ENCODE data around the gene SCARB1. TPM values are rescaled to one million over a fixed set of nuclear protein-coding genes. Genes with fewer than 3 reads are reported as not detected.

The SCARB1 gene
- total RNA-seq, 2 experiments from 2014 or later: 32.5 to 32.6 TPM

DNA sequence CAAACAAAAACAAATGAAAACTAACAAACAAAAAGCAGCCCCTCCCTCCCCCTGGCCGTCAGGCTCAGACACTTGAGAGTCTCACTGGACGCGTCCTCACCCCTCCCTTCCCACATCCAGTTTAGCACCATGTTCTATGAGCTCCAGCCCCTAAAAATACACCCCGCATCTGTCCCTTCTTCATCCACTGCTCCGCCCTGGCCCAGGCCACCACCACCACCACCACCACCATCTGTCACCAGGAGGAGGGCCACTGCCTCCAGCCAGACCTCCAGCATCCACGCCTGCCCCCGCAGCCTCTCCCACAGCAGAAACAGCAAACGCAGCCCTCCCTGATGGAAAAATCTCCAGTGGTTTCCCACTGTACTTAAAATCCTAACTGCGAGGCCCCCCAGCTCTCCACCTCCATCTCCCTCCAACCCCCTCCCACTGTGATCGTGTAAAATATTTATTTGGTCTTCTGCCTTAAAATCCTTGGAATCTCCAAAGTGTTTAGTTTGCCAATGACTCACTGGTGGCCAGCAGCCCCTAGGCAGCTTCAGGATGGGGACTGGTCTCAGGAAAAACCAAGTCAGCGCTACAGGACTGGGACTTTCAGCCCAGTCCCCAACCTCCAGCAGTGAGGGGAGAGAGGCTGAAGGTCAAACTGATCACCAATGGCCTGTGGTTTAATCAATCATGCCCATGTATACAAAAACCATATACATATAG is 95.1 kb downstream of the SCARB1 start:
- POLR2A ChIA-PET: no interaction called here
- CTCF ChIA-PET: interaction anchor here (0.7 to 1.5 kb wide), 4 partner anchors 128 to 204 kb away, joined by 3 to 4 read pairs (median 3); no protein-coding TSS in a partner anchor

DNA sequence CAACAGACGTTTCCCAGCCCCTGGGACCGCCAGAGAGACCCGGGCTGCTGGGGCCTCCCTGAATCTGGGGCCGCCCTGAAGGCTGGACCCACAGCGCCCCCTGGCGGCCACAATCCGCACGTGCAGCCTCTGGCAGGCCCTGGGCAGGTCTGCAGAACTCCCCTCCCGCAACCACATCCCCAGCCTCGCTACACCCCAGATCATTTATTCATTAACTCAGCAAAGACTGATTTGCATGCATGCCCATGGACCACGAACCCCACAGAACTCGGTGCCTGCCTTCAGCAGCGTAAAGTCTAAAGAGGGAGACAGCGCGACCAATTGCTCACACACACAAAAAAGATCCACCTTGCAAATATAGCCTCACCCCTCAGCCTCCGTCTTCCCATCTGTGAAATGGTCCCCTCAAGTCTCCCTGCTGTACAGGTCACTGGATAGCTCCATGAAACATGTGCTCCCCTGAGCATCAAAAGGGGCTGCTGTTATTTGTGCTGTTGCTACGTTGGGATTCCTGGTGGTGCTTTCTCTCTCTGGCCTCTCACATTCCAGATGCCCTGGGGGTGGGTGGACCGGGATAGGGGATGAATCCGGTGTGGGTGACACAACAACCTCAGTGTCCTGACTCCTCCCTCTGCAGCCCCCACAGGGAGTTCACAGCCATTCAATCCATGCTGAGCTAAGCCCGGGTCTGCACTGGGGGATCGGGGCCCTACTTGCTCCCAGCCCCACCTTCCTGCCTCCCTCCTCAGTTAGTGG is 96.4 kb downstream of the SCARB1 start:
- ChIA-PET CTCF (interaction anchor here (1.4 to 1.5 kb wide), 2 partner anchors 198 to 368 kb away, joined by 4 read pairs; no protein-coding TSS in a partner anchor), POLR2A (no interaction called here)

DNA sequence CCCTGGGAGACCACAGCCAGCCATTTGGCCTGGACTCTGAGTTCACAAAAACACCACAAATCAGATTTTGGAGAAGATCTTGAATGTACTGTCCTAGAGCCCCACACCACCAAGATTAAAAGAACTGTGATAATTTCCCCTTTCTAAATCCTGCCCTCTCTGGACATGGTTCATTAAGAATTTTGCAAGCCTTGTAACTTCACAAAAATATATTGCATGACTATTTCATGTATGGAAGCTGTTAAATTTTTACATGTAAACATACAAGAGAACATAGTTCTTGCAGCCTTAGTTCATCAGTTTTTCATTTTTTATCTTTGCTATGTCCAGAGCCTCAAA is 97.0 kb downstream of the SCARB1 start:
- CTCF ChIA-PET: interaction anchor here (1.0 to 1.4 kb wide), 2 partner anchors 368 to 727 kb away, joined by 3 to 4 read pairs; no protein-coding TSS in a partner anchor
- POLR2A ChIA-PET: no interaction called here

DNA sequence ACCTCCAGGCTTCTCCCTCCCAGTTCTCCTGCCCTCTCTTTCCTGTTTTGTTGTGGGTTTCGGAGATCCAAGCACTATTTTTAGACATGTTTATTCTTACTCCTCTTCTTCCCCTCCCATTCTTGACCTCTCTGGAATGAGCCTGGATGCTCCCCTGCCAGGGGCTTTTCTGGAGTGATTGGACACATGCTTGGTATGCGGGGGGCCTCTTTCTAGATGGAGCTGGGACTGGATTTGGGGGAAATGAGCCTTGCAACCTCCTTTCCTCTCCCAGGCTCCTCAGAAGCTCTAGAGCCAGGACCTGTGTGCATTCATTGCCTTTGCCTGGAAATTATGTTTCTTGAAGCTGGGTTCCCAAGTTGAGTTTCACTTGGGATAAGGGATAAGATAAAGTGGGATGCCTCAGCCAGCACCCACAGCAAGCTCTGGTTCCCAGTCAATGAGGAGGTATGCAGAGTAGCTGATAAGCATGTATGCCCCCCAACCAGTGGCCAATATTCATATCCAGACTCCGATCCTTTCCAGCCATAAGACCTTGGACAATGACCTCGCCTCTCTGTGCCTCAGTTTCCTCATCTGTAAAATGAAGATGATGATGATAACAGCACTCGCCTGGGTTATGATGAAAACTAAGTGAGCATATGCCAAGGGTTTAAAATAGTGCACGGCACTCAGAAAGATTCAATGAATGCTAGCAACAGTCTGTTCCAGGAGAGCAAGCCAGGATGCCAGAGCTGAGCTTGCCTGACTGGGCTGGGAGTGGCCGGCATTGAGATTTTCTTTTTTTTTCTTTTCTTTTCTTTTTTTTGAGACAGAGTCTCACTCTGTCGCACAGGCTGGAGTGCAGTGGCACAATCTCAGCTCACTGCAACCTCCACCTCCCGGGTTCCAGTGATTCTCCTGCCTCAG is 97.8 kb downstream of the SCARB1 start:
- POLR2A ChIA-PET: no interaction called here
- CTCF ChIA-PET: interaction anchor here (1.0 to 2.3 kb wide), 4 partner anchors 10 to 727 kb away, joined by 3 to 9 read pairs (median 4); no protein-coding TSS in a partner anchor

DNA sequence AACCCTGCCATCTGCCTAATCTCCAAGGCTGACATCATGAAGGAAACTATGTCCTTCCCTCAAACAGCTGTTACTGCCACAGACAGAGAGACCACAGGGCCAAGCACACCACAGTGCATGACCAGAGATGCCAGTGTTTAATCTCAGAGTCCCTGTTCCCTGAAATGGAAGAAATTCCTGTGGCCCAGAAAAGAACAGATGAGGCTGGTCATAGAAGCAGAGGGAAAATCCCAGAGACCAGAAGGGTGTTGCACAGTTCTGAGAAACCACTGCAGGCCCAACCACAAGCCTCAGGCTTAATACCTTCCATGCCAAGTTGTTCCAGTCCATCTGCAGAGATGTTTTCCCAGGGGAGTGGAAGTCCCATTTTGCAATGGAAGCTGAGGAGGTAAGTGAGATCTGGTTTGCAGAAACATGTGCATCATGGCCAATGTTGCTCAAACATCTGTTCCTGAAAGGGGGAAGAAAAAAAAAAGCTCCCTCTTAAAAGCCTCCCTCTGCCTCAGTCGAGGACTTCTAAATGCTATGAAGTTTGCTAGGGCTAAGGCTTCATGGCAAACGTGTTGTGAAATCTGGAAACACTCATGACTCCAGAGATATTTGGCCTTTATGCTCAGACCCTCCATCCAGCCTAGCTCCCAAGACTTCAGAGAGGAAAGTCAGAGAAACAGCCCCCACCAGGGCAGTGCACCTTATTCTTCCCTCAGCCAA is 98.6 kb downstream of the SCARB1 start:
- ChIA-PET CTCF (interaction anchor here (0.7 to 2.3 kb wide), 4 partner anchors 9 to 728 kb away, joined by 3 to 9 read pairs (median 4); no protein-coding TSS in a partner anchor), POLR2A (no interaction called here)

DNA sequence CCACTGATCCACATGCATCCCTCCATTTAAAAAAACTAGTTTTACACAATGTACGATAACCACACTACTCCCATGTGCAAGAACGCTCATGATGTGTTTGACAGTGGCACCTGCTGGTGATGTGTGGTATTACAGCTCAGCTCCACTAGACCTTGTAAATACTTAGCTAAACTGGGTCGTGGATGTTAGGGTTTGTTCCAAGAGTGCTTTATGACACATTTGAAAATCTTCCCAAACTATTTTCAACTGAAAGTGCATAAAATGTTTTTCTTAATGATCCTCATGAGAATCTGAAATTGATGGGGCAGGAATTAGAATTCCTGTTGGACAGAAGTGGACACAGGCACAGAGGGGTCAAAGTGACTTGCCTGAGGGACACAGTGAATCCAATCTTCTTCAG is 99.2 kb downstream of the SCARB1 start:
- POLR2A ChIA-PET: no interaction called here

DNA sequence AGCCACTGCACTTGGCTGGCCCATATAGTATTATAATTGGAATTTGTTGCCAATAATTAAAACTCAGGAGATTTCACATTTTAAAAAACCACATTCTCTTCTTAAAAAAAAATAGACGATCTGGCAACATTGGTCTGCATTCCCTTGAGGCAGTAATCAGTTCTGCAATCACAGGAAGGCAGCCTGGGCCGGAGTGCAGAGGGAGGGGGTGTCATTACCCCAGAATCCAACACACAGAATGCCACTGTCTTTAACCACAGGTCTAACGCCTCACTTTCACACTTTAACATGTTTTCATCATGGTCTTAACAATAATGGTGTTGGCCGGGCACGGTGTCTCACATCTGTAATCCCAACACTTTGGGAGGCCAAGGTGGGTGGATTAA is 100.1 kb downstream of the SCARB1 start:
- CTCF ChIA-PET: interaction anchor here (1.9 to 2.3 kb wide), 2 partner anchors 8 to 21 kb away, joined by 4 to 9 read pairs; no protein-coding TSS in a partner anchor
- POLR2A ChIA-PET: no interaction called here

More for the DNA sequence above, 99.2 kb downstream of the SCARB1 start:
- CTCF ChIA-PET: interaction anchor here (0.7 to 2.3 kb wide), 4 partner anchors 9 to 727 kb away, joined by 3 to 9 read pairs (median 4); no protein-coding TSS in a partner anchor

DNA sequence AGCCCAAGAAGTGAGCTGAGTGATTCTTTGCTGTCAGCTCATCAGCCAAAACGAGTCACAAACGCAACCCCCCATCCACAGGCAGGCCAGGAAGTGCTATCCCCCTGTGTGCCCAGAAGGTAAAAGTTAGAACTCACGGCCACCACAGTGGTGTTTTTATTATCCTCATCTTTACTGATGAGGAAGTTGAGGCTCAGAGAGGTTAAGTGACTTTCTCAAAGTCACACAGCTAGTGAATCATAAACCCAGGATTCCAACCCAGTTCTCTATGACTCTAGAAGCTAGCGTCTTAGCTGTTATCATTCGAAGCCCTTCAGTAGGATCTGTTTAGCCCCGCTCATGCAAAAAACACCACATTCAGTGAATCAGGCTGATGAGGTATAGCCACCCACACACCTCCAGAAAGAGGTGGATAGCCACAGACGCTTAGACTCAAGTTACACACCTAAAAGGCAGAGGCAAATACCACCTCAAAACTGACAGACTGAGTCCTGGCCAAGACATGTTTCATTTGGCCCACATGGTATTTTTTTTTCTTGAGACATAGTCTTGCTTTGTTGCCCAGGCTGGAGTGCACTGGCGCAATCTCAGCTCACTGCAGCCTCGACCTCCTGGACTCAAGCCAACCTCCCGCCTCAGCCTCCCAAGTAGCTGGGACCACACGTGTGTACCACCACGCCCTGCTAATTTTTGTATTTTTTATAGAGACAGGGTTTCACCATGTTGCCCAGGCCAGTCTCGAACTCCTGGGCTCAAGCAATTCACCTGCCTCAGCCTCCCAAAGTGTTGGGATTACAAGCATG is 100.7 kb downstream of the SCARB1 start:
- ChIA-PET POLR2A (no interaction called here), CTCF (interaction anchor here (0.6 to 0.8 kb wide), 2 partner anchors 12 to 148 kb away, joined by 3 to 4 read pairs; no protein-coding TSS in a partner anchor)

DNA sequence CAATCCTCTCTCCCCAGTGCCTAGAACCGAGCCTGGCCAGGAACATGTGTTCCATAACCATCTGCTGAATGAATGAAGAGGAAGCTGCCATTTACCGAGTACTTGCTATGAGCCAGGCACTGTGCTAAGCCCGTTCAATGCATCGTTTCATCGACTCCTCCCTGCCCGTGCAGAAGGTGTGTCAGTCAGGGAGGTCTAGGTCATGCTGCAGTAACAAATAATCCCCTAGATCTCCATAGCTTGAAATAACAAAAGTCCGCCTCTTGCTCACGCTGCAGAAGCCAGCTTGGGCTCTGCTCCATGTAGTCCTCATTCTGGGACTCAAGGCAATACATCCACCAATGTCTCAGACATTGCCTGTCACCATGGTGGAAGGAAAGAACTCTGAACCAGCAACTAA is 101.3 kb downstream of the SCARB1 start:
- ChIA-PET POLR2A (no interaction called here), CTCF (interaction anchor here (0.6 to 2.8 kb wide), 3 partner anchors 9 to 147 kb away, joined by 3 to 11 read pairs (median 4); no protein-coding TSS in a partner anchor)

DNA sequence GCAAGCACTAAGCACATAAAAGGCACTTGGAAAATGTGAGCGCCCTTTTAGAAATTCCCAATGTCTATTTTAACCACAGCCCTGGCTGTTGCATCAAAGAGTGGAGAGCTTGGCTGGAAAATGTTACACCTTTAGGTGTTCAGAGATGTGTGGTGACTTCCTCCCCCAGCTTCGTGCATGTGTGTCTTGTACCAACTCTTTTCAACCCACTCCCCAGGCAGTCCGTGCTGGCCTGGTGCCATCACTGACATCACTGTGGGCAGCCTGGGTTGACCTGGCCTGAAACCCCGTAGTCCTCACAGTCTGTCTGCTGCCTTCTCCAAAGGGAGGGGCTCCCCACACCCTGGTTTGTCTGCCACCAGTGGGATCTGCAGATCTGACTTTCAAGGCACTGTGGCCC is 101.8 kb downstream of the SCARB1 start:
- POLR2A ChIA-PET: no interaction called here
- CTCF ChIA-PET: interaction anchor here (0.7 to 2.8 kb wide), 2 partner anchors 10 to 12 kb away, joined by 4 to 11 read pairs; no protein-coding TSS in a partner anchor

DNA sequence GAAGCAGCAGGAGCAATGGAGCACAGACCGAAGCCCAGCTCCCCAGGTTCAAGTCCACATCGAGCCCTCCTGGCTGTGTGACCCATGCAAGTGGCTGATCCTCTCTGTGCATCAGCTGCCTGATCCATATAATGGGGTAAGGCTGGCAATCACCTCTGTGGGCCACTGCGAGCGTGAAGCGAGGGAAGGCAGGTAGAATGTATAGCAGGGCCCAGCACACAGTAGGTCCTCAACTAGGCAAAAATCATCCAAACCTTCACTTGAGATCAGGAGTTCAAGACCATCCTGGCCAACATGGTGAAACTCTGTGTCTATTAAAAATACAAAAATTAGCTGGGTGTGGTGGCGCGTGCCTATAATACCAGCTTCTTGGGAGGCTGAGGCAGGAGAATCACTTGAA is 102.6 kb downstream of the SCARB1 start:
- ChIA-PET CTCF (interaction anchor here (0.7 to 2.8 kb wide), 2 partner anchors 11 to 13 kb away, joined by 4 to 11 read pairs; no protein-coding TSS in a partner anchor), POLR2A (interaction anchor here (0.7 kb wide), 1 partner anchor 13 kb away, joined by 10 read pairs; no protein-coding TSS in a partner anchor)

DNA sequence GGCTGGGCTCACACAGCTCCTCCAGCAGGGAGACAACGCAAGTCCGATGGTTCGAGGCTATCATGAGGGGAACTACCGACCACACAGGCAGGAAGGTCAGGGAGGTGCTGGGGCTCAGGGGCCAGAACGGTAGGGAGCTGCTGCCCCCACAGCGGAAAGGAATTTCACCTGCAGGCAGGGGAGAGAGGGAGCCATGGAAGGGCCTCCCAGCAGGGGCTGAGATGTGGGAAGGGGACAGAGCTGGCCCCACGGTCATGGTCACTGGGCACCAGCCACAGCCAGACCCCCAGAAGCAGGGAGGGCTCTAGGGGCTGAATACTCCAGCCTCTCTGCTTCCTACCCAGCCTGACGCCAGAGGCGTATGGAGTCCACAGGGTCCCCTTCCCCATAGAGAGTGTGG is 103.1 kb downstream of the SCARB1 start:
- POLR2A ChIA-PET: no interaction called here
- CTCF ChIA-PET: interaction anchor here (2.8 kb wide), 1 partner anchor 11 kb away, joined by 11 read pairs; no protein-coding TSS in a partner anchor

DNA sequence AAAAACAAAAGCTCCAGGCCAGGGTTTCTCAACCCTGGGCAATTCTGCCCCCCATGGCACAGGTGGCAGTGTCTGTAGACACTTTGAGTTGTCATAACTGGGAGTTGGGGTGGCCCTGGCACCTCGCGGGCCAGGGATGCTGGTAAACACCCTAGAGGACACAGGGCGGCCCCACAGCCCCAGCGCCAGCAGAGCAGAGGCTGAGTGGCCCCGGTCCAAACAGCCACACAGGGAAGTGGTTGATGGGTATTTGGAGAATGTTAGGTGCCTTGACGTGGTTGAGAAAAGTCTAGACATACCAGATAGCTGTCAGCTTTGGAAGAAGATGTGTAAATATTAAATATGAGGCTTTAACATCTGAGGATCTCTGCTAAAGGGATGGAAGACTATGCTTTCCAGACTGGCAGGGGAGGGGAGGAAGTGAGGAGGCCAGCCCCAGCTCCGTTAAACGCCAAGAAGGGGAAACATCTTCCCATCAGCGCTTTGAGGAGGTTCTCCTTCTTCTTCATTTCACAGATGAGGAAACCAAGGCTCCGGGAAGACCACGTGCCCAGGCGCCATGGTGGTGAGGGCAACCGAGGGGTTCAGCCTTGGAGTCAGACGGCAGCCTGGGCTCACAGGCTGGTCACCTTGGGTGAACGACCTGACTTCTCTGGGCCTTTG is 103.7 kb downstream of the SCARB1 start:
- POLR2A ChIA-PET: no interaction called here
- CTCF ChIA-PET: interaction anchor here (2.8 kb wide), 1 partner anchor 12 kb away, joined by 11 read pairs; no protein-coding TSS in a partner anchor

DNA sequence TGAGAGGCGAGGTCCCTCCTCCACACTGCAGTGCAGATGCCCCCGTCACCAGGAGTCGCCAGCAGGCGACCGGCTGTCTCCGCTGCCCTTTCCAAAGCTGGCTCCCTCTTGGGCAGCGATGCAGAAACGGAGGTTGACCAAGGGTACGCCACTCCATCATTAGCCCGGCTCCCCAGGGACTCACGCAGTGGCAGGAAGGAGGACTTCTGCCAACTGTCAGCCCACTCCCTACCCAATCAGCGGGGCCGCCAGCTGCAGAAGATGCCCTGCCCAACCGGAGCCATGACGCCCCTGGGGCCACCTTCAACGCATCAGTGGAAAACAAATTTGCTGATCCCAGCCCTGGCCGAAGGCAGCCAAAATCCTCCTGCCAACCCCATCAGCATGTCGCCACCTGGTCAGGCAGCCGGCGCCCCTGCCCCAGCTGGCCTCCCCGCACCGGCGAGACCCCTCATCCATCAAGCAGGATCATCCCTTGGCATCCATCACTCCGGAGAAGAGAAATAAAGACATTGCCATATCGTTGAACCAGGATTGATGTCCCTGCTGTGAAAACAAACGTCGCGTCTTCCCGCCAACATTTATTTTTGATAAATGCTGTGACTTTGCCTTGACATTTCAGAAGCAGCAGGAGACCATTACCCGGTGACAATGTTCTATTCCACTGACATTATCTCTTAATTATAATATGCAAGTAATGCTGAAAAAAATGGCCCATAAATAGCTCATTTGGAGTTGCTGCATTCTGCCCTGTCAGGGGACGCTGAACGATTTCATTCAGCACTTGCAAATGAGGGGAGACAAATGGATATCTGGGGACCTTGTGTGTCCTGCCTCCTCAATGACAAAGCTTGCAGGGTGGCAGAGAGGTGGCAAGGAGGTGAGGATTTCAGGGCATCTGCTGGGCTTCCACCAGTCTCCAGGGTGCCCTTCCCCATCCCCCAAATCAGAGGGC is 105.1 kb downstream of the SCARB1 start:
- ChIA-PET CTCF (interaction anchor here (0.8 kb wide), 1 partner anchor 13 kb away, joined by 3 read pairs; no protein-coding TSS in a partner anchor), POLR2A (no interaction called here)

DNA sequence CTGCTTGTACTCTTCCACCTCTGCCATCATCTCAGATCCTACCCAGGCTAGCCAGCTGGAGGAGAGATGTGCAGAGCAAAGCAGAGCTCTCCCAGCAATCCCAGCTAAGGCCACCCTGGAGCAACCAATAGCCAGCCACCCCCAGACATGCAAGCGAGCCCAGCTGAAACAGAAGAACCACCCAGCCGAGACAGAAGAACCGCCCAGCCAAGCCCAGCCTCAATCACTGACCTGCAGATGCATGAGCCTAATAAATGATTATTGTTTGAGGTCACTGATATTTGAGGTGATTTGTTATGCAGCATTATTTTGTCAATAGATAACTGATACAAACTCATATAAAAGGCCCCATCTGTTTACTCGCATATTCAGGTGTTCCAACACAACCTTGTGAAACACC is 106.3 kb downstream of the SCARB1 start:
- ChIA-PET POLR2A (interaction anchor here (0.7 kb wide), 1 partner anchor 55 kb away, joined by 5 read pairs; no protein-coding TSS in a partner anchor), CTCF (no interaction called here)

DNA sequence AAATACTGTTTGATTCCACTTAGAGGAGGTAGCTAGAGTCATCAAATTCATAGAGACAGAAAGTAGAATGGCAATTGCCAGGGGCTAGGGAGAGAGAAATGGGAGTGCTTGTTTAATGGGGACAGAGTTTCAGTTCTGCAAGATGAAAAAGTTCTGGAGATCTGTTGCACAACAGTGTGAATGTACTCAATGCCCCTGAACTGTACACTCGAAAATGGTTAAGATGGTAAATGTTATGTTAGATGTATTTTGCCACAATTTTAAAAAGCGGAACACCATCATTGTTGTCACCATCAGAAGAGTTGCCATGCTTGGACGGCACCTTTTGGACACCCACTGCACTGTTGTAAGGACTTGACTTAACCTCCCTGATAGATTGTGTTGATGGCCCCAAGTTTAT is 106.9 kb downstream of the SCARB1 start:
- POLR2A ChIA-PET: no interaction called here
- CTCF ChIA-PET: no interaction called here
